Measurements from ENCODE around the gene TMEM255B.

The TMEM255B gene

DNA sequence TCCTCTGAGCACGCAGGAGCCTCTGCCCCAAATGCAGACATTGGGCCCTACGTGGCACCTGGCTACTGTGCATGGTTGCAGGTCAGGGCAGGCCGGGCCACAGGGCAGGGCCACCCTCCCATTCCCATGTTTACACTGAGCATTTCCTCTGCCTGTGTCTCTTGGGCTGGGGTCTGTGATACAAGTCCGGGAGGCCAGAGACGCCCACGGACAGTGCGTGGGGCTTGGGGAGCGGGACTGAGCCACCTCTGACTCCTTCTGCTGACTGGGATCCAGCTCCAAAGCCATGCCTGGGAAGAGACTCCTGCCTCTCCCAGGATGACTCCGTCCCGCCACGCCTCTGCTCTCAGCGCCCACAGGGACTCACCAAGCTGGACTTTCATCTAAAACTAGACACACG lies 86.0 kb downstream of the TMEM255B start:
- no peak for DNase-seq (ENCODE audit: low read depth in 1 of 2, low spot score in 1 of 2)

DNA sequence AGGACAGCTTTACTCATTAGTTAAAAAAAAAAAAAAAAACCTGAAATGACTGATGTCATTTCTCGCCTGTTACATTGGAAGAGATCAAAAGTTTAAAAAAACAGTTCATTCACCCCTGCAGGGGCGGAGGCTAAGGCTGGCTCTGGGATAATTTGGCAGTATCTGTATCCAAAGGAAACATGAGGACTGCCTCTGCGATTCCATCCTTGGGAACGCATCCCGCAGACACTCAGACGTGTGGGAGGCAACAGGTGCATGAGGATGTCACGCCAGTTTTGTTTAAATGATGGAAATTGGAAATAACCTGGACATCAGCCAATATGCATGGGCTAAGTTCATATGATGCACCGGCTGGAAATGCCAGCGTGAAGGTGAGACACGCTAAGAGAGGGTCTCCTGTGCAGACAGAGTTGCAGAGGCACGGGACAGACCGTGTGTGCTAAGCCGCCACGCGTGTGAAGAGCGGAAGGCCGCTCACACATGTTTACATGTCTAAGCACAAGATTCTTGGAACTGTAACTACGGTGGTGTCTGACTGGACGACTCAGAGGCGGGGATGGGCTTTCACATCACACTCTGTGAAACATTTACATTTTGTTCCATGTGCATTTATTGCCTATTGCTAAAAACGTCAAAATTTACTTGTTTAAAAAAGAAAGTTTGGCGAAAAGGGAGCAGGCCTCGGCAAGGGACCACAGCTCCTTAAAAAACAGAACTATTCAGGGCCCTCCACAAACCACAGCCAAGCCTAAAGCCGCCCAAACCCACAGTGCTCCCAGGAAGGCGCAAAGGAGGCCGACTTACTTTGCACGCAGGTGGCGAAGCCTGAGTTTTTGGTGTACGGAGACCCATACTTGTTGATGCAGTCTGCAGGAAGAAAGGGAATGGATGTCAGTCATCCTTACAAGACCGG lies 87.0 kb downstream of the TMEM255B start:
- no peak for DNase-seq (ENCODE audit: low read depth in 1 of 2, low spot score in 1 of 2)

DNA sequence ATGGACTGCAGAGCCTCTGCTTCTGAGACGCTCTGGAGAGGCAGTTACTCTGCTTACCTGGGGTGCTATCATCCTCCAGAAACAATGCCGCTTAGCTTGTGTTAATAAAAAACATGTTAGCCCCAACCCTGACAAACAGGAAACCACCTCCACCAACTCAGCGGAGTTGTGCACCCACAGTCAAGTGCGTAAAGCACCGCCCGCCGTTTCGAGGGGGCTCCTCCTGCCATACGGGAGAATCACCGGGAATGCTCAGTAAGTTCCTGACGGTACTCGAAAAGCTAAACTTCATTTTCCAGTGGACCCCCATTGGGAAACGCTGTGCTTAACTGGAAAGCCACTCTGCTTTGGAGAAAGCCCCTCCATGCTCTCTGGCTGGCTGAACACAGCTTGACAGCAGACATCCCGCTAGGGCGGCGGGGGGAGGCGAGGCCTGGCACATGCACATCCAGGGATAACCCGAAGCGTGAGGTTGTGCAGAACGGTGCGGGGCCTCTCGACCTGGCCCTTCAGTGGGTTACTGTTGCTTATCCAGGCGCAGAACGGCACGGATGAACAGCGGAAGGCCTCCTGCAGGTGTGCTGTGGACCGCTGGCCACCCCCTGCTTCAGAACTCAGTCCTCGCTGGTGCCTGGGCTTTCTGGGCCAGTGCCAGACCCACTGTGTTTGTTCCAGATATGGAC lies 87.8 kb downstream of the TMEM255B start:
- no peak for DNase-seq (ENCODE audit: low read depth in 1 of 2, low spot score in 1 of 2)

DNA sequence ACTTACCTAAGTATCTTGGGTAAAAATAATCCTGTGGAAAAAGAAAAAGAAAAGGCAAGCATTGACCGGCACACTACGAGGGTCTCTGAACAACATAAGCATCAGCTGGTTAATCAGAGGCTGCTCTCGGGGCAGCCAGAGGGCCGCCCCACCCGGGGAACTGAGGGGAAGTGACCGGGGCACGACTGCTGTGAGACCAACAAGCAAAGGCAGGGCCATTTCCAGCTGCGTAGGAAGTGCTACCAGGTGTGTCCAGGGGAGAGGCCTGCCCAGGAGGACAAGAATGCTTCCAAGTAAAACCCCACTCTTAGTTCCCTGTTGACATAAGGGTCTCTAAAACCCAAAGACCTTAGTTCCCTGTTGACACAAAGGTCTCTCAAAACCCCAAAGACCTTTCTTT lies 89.0 kb downstream of the TMEM255B start:
- no peak for DNase-seq (ENCODE audit: low read depth in 1 of 2, low spot score in 1 of 2)

DNA sequence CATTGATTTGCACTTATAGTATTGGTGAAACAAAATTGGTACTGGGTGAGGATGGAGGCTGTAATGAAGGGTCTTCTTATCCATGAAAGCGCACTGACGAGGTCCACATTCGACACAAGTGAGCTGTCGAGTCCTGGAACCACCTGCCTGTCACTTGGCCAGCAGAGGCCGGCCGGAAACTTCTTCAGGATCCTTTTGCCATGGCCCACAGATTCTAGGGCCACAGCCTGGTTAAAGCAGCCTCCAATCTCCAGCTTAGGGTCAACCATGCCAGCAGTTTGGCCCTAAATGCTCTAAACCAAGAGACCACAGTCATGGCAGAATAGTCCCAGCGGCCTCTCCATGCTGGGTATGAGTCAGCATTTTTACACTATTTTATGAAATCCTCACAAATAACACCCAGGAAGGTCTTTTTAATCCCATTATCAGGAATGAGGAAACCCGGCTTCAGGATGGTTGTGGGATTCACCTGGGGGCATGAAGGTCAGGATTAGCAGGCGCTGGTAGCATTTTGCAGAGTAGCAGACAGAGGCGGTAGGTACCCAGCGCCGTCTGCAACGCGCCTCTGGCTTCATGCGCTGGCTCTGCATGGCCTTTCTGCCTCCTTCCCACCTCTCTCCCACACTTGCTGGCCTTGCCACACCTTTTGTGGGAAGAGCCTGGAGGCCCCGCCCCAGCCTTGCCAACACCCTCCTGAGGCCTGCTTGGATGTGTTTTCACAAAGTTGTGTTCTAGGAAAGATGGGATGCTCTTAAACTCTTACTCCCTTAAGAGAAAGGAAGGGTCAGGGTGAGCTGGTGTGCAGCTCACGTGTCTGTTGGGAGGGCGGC lies 89.6 kb downstream of the TMEM255B start:
- no peak for DNase-seq (ENCODE audit: low read depth in 1 of 2, low spot score in 1 of 2)

DNA sequence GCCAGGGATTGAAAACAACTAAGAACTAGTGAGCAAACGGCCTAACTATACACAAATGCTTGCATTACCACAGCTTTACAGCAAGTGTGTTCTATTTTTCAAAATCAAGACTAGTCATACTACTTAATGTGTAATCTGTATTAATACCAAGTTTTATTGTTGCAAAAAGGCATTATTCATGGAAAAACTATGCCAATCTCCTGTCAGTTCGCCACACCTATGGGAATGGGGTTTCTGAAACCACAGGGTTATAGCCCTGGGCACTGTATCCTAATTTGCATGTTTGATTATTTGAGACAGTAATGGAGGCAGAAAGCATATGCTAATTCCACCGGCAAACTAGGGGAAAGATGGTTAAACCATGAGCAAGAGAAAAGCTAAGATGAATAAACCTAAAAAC lies 90.5 kb downstream of the TMEM255B start:
- no peak for DNase-seq (ENCODE audit: low read depth in 1 of 2, low spot score in 1 of 2)

DNA sequence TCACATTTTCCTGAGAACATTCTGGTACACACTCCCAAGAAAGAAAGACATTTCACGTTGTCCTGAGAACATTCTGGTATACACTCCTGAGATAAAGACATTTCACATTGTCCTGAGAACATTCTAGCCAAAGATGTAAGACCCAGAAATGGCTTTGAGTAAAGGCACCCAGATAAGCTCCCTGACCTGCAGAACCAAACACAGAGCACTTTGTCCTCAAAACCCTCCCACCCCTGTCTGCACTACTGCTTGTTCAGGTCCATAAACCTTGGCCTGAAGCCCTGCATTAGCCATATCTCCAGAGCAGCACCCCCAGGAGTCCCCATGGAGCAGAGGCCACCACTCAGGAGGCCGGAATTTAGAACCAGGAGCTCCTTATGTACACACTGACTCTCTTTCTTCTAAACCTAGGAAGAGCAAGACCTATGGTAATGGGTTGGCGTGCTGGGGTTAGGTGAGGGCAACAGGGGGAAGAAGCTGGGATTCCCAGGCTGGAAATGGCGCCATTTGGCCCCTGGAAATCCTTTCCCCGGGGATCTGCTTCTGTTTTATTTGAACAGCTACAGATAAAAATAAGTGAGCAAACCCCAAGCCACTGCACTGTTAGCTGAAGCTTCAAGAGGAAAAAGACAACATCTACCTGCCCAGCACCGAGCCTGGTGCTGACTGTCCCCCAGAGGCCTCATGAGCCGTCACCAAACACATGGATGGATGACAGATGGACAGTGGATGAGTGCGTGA lies 91.1 kb downstream of the TMEM255B start:
- DNase-seq (ENCODE audit: low read depth in 1 of 2, low spot score in 1 of 2): no peak

DNA sequence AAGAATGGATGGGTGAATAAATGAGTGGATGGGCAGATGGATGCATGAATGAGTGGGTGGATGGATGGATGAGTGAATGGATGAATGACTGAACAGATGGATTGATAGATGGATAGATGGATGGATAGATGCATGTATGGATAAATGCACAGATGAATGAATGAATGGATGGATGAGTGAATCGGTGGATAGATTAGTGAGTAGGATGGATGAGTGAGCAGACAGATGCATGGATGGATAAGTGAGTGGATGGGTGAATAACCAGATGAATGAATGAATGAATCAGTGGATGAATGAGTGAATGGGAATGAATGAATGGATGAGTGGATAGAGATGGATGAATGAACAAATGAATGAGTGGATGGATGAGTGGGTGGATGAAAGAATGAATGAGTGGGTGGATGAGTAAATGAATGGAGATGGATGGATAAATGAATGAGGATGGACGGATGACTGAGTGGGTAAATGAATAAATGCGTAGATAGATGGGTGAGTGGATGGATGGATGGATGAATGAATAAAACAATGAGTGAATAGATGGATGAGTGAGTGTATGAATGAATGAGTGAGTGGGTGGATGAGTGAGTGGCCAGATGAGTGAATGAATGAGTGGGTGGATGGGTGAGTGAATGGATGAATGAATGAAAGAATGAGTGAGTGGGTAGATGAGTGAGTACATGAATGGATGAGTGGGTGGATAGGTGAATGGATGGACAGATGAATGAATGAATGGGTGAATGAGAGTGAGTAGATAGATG lies 91.9 kb downstream of the TMEM255B start:
- no peak for DNase-seq (ENCODE audit: low read depth in 1 of 2, low spot score in 1 of 2)

DNA sequence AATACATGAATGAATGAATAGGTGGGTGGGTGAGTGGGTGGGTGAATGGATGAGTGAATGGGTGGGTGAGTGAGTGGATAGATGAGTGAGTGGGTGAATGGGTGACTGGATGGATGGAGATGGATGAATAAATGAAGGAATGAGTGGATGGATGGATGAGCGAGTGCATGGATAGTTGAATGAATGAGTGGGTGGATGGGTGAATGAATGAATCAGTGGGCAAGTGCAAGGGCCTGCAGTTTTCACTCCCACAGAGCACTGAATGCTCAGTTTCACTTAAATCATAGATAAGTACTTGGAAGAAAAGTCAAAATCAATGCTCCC lies 92.4 kb downstream of the TMEM255B start:
- DNase-seq (ENCODE audit: low read depth in 1 of 2, low spot score in 1 of 2): no peak

DNA sequence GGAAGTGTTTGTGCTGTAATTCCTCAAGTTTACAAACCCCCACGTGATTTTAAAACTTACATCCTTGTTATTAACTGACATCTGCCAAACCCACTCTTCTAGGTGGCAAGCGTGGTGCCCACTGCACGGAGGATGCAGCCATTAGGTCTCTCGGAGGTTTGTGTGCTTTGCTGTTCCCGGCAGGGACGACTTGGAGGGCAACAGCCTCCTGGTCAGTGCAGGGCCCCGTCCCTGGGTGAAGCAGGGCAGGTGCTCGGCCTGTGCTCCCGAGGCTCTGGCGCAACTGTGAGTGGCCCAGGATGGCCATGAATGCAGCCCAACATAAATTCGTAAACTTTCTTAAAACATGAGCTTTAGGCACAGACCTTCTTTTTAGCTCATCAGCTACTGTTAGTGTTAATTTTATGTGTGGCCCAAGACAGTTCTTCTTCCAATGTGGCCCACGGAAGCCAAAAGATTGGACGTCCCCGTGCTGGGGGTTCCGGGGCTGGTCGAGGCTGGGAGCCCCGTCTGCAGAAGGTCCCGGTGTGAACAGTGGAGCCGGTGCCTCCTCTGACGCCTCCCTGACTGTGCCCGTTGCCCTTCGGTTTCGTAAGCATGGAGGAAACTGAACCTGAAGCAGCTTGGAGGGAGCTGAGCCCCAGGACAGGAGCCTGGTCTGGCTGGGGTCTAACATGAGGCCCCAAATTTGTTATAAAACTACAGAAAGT lies 93.0 kb downstream of the TMEM255B start:
- DNase-seq (ENCODE audit: low read depth in 1 of 2, low spot score in 1 of 2): no peak

DNA sequence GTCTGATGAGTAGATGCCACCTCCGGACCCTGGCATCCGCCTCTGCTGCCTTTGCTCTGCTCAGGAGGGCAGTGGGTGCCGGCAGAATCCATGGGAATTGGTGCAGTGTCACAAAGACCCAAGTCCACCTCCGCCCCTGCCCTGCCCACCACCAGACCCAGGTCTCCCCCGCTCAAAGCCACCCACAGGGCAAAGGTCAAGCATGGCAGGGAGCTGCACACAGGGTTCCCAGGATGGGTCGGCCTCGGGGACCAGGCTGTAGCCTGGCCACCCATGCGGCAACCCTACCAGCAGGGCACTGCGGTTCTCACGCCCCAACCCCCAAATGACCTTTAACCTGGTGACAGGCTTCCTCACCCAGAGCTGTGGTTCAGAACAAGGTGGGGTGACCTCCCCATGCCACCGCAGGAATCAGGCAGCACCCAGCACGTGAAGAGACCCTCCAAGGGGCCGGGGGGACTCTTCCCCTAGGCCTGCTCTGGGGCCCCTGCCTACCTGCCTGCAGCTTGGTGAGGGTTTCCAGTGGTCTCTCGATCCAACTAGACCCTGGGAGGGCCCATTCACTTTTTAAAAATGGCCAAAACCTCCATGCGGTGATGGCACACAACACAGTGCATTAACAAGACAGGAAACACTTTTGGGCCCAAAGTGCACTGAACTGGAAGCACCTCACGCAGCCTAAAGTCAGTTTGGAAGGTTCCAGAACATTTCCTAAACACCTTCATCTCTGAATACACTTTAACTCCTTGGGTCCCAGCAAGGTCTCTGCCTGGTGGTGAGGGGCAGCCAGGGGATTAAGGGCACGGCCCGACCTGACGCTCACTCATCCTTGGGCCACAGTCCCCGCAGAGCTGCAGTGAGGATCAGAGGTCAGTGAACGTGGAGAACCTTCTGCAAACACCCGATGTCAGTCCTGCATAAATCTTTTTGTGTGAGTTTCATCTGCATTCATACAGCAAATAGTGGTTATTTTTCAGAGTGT lies 93.8 kb downstream of the TMEM255B start:
- DNase-seq (ENCODE audit: low read depth in 1 of 2, low spot score in 1 of 2): no peak

DNA sequence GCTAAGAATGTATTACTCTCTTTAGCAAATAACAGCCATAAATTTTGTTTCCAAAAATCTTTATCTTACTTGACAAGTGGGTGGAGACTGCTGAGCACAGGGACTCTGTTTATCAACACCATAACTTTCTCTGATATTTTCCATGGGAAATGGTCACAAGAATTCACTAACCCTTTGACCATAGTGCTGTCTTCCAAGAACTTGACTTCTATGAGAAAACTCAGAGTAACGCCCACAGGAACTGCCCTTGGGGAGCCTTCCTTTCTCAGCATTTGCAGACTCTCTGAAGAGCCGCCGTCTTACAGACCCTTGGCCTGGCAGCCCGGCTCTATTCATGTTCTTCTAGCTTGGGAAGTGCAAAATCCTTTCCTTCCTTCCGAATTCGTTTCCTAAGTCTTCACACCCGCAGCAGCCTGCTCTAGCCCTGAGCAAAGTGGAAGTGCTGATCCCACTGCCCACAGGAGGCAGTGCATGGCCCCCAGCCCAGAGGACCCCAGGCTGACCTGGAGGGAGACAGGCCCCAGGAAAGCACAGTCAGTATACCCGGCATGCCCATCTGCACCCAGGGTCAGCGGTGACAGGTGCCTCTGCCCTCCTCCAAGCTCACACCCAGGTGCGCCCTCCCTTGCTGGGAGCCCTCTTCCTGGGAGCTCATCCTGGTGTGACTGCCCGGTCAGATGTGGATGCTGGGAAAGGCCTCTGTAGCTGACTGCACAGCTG lies 94.7 kb downstream of the TMEM255B start:
- no peak for DNase-seq (ENCODE audit: low read depth in 1 of 2, low spot score in 1 of 2)

DNA sequence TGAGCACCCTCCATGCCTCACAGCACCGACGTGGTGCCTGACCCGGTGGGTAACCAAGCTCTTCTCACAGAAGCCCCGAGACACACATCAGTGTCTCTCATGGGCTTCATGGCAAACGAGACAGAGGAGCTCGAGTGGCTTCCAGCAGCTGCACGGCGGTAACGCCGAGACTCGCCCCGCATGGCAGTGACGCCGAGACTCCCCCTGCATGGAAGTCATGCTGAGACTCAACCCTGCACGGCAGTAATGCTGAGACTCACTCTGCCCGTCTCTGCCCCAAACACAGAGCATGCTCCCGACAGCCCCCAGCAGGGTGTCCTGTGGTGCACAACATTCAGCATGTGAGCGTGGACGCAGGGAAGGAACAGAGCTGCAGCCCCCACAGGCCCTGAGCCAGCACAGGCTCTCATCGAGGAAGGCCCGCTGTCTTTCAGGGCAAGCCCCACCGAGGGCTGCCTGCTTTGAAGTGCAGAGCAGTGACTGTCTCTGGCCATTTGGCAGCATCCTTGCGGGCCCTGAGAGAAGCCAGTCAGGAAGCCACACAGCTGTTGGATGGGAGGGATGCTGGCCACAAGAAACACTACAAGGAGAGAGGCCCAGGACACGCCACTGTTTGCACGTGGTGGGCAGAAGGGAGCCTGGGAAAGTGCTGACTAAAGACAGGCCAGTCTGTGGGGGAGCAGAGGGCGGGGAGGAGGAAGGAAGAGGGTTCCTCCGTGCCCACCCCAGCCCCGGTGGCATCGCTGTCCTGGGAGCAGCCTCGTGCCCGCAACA lies 95.4 kb downstream of the TMEM255B start:
- no peak for DNase-seq (ENCODE audit: low read depth in 1 of 2, low spot score in 1 of 2)

DNA sequence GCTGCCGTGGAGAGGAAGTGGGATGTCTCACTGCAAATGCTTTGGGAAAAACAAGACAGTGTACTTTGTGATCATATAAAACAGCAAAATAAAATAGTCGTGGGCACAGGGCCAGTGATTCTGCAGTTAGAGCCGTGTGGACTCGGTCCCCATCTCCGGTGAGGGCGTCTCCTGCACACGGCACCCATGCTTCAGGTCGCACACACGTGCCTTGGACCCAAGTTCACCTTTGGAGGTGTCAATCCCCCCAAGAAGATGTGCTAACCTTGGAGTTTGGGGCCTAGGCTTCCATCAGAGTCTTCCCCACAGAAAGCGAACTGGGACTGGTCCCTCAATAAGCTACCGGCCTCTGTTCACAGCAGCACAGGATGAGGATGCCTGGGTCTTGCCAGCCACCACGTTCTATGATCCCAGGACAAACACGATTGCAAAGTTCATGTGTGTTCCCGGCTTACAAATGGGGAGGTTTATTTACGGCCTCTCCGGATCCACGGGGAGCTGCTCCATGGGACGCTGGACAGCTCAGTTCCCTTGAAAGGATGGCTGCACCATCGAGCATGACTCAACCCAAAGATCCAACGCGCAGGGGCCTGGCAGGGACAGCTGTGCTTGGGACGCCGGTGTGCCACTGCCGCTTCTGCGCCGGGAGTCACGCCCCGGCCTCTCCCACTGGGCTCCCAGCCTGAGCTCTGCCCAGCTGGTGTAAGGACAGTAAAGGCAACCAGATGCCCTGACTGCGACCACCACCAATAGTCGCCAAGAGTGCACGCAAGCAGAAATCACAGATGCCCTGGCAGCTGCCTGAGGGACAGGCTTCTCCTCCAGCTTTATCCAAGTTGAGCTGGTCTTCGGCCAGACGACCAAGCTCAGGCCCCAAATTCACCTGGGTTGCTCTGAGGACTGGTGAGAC lies 96.2 kb downstream of the TMEM255B start:
- no peak for DNase-seq (ENCODE audit: low read depth in 1 of 2, low spot score in 1 of 2)

DNA sequence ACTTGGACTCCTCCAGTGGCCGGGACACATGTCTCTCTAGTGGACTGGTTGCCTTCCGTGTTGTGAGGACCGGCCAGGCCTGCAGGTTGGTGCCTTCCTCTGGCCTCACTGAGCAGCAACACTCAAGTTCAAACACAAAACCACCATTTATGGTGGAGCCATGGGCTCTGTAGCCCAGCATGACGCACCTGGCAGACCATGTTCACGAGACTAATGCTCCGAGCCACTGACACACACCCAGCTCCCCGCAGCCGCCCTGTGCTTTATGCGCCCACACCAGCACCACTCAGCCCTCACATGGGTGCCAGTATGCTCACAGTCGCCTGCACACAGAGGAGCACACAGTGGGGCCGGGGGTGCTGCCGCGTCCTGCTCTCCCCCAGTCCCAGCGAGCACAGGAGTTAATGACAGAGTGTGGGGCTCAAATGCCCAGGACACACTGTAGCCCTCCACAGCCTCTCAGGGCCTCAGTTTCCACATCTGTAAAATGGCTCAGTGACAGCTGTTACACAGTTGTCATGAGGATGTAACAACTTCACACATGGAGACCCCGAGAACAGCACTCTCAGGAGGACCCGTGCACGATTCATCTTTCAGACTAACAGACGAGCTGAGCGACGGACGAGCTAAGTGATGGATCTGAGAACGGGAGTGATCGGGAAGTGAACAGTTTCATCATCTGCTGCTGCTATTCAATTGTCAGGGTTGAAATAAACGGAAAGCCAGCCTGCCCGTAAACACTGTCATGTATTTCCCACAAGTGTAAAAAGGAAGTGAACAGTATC lies 97.1 kb downstream of the TMEM255B start:
- no peak for DNase-seq (ENCODE audit: low read depth in 1 of 2, low spot score in 1 of 2)

All from stimulated activated CD4-positive, alpha-beta T cell treated with anti-CD3 and anti-CD28 coated beads, Interleukin-15, amount 100 ng/mL, for 1 hour (primary cell).